ENCODE results near the gene CALCB. TPM values are rescaled to one million over a fixed set of nuclear protein-coding genes. Genes with fewer than 3 reads are reported as not detected.

The CALCB gene
- total and polyA plus RNA-seq, 10 of the 15 experiments (the other 5 are each of a cell fraction or from before 2014, with no cell fraction given), result 0.09 to 0.28 (median 0.12) TPM; not detected in 3

DNA sequence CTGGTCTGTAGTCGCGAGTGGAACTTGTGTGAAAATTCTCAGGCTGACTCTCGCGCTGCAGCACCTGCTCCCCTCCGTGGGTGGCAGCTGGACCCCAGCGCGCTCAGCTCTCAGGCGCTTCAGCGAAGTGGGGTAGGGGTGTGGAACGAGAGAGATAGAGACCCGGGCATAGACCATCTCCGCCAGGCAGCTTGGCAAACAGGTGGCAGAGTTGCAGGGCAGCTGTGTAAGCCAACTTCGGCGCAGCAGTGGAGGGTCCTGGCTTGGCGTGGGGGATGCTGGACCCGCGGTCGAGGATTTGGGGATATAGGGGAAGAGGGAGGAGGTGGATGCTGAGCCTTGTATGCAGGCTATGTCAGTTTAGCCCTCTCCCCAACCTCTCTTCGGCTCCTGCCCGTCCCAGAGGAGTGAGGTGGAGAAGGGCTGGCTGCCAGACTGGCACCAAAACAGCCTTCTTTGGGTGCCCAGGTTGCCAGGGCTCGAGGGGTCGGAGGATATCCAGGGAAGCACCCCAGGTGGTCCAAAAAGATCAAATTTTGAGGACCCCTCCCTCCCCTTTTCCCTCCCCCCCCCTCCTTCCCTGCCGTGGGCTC lies 746 bp upstream of the CALCB start:
- ChIA-PET POLR2A (no interaction called here), RAD21 (ENCODE audit: unreplicated experiment) (no interaction called here), CTCF (no interaction called here), SMC1A (ENCODE audit: uncharacterized antibody, unreplicated experiment) (interaction anchor here (0.5 kb wide), 1 partner anchor 139 kb away, joined by 3 read pairs; no protein-coding TSS in a partner anchor)
- H3K79me2 ChIP-seq (ENCODE audit: control insufficient read depth, insufficient read depth, low read length), result no peaks in the 10 kb centered on the region
- no peak overlapping the region for H3K4me2 ChIP-seq (ENCODE audit: control insufficient read depth, insufficient read depth)
- H3K4me1 ChIP-seq (ENCODE audit: control insufficient read depth, insufficient read depth, low read length), result no peaks in the 10 kb centered on the region
- H3K27me3 ChIP-seq (replicated peaks in 1 of 2; ENCODE audit: control insufficient read depth in 2 of 2, insufficient read depth in 2 of 2, low read length in 1 of 2), result 0 out of 4 replicates have a peak, but pooled peaks cover 0 to 2% of the 10 kb centered on the region in 2 experiments
- DNase-seq (ENCODE audit: low read depth, low spot score) (no peak), FAIRE-seq (no peak), ATAC-seq (no peak)
- WGBS (ENCODE audit: insufficient coverage, insufficient replicate concordance, low lambda C conversion rate, missing lambda C conversion rate), result 68% methylated on average over 19 of the region's 23 CpGs
- no peak overlapping the region for H3K4me3 ChIP-seq
- in situ Hi-C loops (cut with MboI), result loop anchor here (5.0 kb wide), 1 partner anchor 165 kb away; no protein-coding TSS in a partner anchor
- H3K9ac ChIP-seq (ENCODE audit: control insufficient read depth, insufficient read depth, low read length), result no peak overlapping the region
- no TSS peak for BruUV-seq (replicated peaks)
- no peaks in the 10 kb centered on the region for H4K20me1 ChIP-seq (ENCODE audit: control insufficient read depth, insufficient read depth)
- H2AFZ ChIP-seq (ENCODE audit: control insufficient read depth, low read depth, low read length), result no peak overlapping the region
- TF ChIP-seq CREM (IDR thresholded peaks at IDR 0.05; ENCODE audit: low read depth), result no peak
- TF ChIP-seq CREB1 (IDR thresholded peaks at IDR 0.05; ENCODE audit: low read depth), result no peak
- TF ChIP-seq, protein P1, sequence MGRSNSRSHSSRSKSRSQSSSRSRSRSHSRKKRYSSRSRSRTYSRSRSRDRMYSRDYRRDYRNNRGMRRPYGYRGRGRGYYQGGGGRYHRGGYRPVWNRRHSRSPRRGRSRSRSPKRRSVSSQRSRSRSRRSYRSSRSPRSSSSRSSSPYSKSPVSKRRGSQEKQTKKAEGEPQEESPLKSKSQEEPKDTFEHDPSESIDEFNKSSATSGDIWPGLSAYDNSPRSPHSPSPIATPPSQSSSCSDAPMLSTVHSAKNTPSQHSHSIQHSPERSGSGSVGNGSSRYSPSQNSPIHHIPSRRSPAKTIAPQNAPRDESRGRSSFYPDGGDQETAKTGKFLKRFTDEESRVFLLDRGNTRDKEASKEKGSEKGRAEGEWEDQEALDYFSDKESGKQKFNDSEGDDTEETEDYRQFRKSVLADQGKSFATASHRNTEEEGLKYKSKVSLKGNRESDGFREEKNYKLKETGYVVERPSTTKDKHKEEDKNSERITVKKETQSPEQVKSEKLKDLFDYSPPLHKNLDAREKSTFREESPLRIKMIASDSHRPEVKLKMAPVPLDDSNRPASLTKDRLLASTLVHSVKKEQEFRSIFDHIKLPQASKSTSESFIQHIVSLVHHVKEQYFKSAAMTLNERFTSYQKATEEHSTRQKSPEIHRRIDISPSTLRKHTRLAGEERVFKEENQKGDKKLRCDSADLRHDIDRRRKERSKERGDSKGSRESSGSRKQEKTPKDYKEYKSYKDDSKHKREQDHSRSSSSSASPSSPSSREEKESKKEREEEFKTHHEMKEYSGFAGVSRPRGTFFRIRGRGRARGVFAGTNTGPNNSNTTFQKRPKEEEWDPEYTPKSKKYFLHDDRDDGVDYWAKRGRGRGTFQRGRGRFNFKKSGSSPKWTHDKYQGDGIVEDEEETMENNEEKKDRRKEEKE (IDR thresholded peaks at IDR 0.05), result no peak
- TF ChIP-seq, protein P2, sequence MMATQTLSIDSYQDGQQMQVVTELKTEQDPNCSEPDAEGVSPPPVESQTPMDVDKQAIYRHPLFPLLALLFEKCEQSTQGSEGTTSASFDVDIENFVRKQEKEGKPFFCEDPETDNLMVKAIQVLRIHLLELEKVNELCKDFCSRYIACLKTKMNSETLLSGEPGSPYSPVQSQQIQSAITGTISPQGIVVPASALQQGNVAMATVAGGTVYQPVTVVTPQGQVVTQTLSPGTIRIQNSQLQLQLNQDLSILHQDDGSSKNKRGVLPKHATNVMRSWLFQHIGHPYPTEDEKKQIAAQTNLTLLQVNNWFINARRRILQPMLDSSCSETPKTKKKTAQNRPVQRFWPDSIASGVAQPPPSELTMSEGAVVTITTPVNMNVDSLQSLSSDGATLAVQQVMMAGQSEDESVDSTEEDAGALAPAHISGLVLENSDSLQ (IDR thresholded peaks at IDR 0.05), result no peak
- no peak for TF ChIP-seq ASH2L (IDR thresholded peaks at IDR 0.05; ENCODE audit: borderline replicate concordance, low read depth)
- TF ChIP-seq, protein P3, sequence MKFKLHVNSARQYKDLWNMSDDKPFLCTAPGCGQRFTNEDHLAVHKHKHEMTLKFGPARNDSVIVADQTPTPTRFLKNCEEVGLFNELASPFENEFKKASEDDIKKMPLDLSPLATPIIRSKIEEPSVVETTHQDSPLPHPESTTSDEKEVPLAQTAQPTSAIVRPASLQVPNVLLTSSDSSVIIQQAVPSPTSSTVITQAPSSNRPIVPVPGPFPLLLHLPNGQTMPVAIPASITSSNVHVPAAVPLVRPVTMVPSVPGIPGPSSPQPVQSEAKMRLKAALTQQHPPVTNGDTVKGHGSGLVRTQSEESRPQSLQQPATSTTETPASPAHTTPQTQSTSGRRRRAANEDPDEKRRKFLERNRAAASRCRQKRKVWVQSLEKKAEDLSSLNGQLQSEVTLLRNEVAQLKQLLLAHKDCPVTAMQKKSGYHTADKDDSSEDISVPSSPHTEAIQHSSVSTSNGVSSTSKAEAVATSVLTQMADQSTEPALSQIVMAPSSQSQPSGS (IDR thresholded peaks at IDR 0.05; ENCODE audit: low read length), result no peak
- TF ChIP-seq, protein P4, sequence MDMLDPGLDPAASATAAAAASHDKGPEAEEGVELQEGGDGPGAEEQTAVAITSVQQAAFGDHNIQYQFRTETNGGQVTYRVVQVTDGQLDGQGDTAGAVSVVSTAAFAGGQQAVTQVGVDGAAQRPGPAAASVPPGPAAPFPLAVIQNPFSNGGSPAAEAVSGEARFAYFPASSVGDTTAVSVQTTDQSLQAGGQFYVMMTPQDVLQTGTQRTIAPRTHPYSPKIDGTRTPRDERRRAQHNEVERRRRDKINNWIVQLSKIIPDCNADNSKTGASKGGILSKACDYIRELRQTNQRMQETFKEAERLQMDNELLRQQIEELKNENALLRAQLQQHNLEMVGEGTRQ (IDR thresholded peaks at IDR 0.05; ENCODE audit: borderline replicate concordance, low read depth, low read length), result no peak
- TF ChIP-seq ZNF384 (IDR thresholded peaks at IDR 0.05; ENCODE audit: borderline replicate concordance, low read depth, low read length), result no peak
- no peak for TF ChIP-seq IRF4 (IDR thresholded peaks at IDR 0.05; ENCODE audit: low read depth, low read length)
- no peak for TF ChIP-seq PAX8 (IDR thresholded peaks at IDR 0.05)
- intact Hi-C loops (cut with micrococcal nuclease; ENCODE audit: unreplicated experiment), result loop anchor here (10.0 kb wide), 1 partner anchor 538 kb away; no protein-coding TSS in a partner anchor
- H3K36me3 ChIP-seq (ENCODE audit: control insufficient read depth in 2 of 2, insufficient read depth in 2 of 2, low read length in 1 of 2), result no peaks in the 10 kb centered on the region
- no peaks in the 10 kb centered on the region; the same call in 2 of the 3 replicates for H3K9me3 ChIP-seq (replicated peaks; ENCODE audit: control insufficient read depth, insufficient read depth, low read length)
- H3K27ac ChIP-seq (ENCODE audit: control insufficient read depth, insufficient read depth), result no peak overlapping the region
